HG03097 (cell line): ENCODE results near the gene APLNR.
"Not testable (repeated sequence)": the region's sequence is repeated elsewhere in the genome, so short reads cannot be mapped to it uniquely, and the experiment has no call there.

ENCODE experiments used
- ATAC-seq: cut with Tn5 transposase; IDR thresholded peaks from one replicate; pipeline ENCODE4 v1.9.1; 2021; ENCODE audit not compliant: unreplicated experiment, low FRiP score

APLNR gene

GRCh38 chr11:57237204-57237681 lies at the start of gene APLNR:
Gene APLNR, minus strand, starts transcription at chr11:57237250. Its CDS starts 246 bp downstream, at chr11:57237004.
- no peak for ATAC-seq

DNA sequence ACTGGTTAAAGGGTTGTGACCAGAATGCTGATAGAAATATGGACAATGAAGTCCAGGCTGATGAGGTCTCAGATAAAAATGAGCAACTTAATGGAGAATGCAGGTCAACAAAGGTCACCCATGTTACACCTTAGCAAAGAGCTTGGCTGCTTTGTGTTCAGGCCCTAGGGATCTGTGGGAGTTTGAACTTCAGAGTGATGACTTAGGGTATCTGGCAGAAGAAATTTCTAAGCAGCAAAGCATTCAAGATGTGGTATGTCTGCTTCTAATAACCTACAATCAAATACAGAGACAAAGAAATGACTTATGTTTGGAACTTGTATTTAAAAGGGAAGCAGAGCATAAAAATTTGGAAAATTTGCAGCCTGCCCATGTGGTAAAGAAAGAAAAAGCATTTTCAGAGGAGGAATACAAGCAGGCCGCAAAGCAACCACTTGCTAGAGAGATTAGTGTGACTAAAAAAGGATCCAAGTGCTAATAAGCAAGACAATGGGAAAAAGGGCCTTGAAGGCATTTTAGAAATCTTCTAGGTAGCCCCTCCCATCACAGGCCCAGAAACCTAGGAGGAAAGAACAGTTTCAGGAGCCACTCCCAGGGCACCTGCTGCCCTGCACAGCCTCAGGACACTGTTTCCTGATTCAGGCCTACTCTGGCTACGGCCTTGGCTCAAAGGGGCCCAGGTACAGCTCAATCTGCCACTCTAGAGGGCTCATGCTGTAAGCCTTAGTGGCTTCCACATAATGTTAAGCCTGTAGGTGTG lies 46.4 kb upstream of the APLNR start:
- no peak for ATAC-seq

DNA sequence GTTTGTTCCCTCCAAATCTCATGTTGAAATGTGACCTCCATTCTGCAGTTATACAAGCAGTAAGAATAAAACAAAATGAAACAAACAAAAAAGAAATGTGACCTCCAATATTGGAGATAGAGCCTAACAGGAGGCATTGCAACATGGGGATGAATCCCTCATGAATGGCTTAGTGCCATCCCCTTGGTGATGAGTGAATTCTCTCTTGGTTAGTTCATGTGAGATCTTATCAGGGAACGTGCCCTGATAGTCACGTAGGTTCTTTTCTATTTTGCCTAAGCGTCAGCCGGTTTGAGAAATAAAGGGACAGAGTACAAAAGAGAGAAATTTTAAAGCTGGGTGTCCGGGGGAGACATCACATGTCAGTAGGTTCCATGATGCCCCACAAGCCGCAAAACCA lies 44.5 kb upstream of the APLNR start:
- ATAC-seq, result not testable (repeated sequence)

DNA sequence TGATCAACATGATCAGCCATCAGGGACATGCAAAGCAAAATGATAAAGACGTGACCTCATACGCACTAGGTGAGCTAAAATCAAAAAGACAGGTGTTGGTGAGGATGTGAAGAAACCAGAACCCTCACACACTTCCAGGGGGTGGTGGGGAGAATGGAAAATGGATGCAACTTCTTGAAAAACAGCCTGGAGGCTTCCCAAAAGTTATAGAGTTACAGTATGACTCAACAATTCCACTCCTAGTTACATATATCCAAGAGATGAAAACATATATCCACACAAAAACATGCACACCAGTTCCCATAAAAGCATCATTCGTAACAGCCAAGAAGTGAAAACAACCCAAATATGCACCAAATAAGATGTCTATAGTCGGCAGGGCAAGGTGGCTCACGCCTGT lies 42.1 kb upstream of the APLNR start:
- no peak for ATAC-seq

GRCh38 chr11:57278721-57279095 lies 41.7 kb upstream of the APLNR start:
- ATAC-seq, result no peak

GRCh38 chr11:57277845-57278720 lies 41.0 kb upstream of the APLNR start:
- no peak for ATAC-seq

DNA sequence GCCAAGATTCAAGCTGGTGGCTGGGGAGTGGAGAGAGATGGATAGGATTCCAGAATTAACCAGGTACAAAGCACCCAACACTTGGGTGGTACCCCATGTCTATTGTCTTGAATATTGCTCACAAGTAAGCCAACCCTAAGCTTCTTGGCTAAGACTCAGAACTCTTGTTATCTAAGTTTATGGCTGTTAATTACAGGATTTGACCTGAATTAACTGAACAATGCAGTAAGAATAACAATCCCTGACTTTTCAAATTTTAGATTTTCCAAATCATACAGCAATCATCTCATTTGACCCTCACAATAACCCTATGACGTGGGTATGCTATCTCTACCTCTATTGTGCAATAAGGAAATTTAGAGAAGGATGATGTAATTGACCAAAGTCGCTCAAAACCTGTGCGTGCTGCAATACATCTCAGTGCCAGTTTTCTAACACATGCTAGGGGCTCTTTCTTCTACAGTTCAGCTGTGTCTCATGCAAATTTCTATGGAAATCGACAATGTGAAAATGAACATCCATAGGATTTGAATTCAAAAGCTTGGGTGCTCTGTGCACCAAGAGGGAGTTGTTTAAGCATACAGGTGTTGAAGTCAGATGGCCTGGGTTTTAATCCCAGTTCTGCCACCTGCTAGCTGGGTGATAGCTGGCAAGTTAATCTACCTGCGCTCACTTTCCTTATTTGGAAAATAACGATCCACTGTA lies 40.1 kb upstream of the APLNR start:
- no peak for ATAC-seq

DNA sequence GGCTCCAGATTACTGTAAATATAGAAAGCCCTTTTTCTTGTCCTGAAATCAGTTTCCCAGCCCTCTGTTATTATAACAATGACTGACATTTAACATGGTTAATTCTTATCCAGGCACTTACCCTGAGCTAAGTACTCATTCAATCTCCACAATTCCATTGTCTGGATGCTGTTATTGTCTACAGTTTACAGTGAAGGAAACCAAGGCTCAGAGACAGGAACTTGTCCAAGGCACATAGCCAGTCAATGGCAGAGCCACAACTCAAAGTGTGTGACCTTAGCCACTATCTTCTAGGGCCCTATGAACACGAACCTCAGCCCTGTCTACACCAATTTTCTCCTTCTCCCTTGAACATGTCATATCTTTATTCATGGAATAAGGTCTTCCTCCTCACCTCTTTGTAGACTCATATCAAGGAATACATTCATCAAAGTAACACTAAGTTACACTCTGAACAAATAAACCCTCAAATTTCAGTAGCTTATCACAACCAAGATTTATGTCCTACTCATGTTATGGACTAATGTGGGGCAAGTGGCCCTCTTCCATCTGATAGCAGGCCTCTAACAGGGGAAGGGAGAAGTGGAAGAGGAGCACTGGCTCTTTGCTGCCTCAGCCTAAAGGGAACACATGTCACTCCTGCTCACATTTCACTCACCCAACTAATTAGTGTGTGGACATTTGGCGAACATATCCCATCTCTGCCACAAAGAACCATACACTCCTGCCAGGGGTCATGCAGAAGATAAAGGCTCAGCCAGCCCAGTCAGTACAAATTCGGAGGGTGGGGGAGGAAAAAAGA lies 39.3 kb upstream of the APLNR start:
- ATAC-seq, result no peak

GRCh38 chr11:57275582-57275981 lies 38.5 kb upstream of the APLNR start:
- ATAC-seq, result no peak

DNA sequence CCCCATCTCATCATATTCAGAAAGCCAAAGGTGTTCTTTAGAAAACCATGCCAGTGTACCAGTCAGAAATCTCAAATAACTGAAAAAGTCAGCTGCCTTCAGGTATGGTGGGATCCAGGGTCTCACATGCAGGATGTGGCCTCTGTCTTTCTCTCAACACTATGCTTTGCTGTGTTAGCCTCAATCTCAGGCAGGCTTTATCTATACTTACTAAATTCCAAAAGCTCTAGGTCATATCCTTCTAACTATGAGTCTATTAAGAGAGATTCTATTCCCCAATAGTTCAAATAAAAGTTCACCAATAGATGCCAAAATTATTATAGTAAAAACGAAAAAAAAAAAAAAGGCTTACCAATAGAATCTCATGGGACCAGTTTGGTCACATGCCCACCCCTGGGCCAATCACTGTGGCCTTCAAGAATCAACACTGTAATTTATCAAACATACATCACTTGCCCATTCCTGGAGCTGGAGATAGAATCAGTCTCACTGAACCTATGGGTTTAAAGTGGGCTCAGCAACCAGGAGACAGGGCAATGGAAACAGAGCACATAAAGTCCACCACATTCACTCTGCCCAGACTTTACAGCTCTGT lies 38.0 kb upstream of the APLNR start:
- ATAC-seq, result no peak

DNA sequence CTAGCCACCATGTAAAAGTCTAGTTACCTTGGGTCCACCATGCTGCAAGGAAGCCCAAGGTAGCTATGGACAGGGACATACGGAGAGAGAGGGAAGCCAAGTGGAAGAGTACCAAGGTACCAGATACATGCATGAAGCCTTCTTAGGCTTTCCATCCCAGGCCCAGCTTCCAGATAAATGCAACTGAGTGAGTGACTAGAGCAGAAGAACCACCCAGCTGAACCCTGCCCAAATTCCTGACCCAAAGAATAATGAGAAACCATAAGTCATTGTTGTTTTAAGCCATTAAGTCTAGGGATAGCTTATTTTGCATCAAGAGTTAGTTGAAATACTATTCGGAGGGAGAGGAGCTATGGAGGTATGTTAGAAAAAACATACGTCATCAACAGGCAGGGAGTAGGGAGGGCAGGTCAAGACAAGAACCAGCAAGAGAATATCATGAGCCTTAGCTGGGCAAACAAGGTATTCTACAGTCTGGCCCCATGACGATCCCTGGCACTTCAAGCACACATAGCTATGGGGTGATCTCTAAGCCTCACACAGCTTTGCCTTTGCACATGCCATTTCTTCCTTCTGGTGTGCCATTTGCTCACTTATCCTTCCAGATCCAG lies 36.5 kb upstream of the APLNR start:
- ATAC-seq, result no peak

GRCh38 chr11:57269571-57270021 lies 32.5 kb upstream of the APLNR start:
- ATAC-seq, result no peak

- ATAC-seq, result no peak
These were observed 29.1 kb upstream of the APLNR start for GRCh38 chr11:57266157-57266556.

DNA sequence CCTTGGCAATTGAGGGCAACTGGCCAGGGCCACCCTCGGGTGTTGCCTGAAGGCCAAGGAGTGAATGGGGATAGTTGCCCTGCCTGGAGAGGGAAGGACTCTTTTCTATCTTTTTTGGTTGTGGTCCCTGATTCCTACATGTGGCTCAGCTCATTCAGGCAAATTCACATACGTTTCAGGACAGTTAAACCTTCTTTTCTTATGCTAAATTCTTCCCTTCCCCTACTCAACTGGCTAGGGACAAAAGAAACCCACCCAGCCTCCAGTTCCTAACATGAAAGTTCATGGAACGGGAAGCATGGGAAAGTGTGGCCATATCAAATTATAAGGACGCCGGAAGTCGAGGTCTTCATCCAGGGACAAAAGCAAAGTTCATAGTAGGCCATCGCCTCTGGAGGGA lies 26.3 kb upstream of the APLNR start:
- ATAC-seq, result no peak

- no peak for ATAC-seq
These were observed 25.1 kb upstream of the APLNR start for GRCh38 chr11:57262157-57262556.

DNA sequence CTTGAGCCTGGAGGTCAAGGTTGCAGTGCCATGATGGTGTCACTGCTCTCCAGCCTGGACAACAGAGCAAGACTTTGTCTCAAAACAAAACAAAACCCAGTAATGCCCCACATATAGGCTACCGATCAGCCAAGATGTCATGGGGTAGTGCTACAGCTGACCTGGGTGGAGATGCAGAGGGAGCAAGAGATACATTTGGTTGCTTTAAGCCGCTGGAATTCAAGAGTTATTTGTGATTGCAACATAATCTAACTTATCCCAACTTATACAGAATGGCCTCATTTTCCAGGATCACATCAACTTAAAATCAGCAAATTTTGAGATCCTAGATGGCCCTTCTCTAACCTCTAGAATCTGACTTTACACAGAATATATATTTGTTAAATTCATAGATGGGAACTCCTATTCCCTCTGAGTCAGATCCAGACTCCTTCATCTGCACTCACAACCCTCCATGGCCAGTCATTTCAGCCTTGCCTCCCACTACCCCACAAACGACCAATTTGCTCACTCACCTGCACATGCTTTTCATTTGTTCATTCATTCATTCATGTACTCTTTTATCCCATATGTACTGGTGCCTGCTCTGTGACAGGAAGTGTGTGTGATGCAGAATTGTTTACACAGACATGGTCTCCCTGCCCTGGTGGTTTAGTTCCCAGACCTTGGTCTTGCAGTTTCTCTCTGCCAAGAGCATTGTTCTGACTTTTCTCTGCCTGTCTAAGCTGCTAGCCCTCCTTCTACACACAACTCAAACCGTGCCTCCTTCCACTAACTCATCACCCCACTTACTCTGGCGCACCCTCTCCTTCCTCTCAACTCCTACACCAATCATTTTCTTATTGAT lies 24.1 kb upstream of the APLNR start:
- no peak for ATAC-seq

DNA sequence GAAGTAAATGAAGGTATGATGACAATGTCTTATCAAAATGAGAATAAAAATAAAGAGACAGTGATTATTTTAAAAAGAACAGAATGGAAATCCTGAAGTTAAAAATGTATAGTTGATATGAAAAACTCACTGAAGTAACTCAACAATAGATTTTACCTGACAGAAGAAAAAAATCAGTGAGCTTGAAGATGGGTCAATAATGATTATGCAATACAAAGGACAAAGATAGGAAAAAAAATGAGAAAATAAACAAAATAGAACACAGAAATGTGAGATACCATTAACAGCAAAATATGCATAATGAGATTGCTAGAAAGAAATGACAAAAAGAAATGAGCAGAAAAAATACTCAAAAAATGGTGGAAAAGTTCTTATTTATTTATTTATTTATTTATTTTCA lies 19.1 kb upstream of the APLNR start:
- ATAC-seq, result no peak

DNA sequence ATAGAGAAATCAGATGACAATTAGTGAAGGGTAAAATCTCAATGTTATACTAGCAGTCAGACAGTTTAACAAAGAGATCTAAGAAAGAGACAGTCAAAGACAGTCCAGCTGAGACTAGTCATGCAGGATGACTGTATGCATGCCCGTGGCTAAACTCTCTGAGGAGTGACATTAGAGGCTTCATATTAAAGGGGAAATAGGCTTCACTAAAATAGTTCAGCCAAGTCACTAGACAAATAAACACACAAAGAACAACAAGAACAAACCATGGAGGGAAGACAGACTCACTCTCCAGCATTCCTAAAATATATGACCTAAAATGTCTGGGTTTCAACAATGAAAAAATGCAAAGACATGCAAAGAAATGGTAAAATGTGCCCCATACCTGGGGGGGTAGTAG lies 18.6 kb upstream of the APLNR start:
- no peak for ATAC-seq

GRCh38 chr11:57254631-57255030 lies 17.6 kb upstream of the APLNR start:
- no peak for ATAC-seq
